SK-N-SH (cell line): ENCODE results near the gene WBP2.

Experiments
- CTCF ChIP-seq: fragments of 200-600 bp; sonication (generic); IDR thresholded peaks from 2 replicates; pipeline ENCODE4 v1.6.1; 2017; ENCODE audit warnings: antibody characterized with exemption, mild to moderate bottlenecking, moderate library complexity
- EP300 ChIP-seq, 2 experiments: IDR thresholded peaks; 2 replicates each; pipeline versions ENCODE4 v1.4.0 to v1.6.1; 2012; ENCODE audit warnings: borderline replicate concordance in 1 of 2, low read depth in 1 of 2, low read length in 1 of 2
- FOSL2 ChIP-seq: IDR thresholded peaks from 2 replicates; pipeline ENCODE4 v1.4.0; 2012; ENCODE audit warnings: low read depth, mild to moderate bottlenecking, moderate library complexity, borderline replicate concordance
- MAX ChIP-seq: IDR thresholded peaks from 2 replicates; pipeline ENCODE4 v1.4.0; 2012; ENCODE audit warnings: low read depth
- PBX3 ChIP-seq: IDR thresholded peaks from 2 replicates; pipeline ENCODE4; 2012
- POLR2AphosphoS5 ChIP-seq: IDR thresholded peaks from 2 replicates; pipeline ENCODE4 v1.6.1; 2012; ENCODE audit warnings: low read depth, low read length
- RFX5 ChIP-seq: IDR thresholded peaks from 2 replicates; pipeline ENCODE4 v1.6.1; 2012; ENCODE audit warnings: mild to moderate bottlenecking, improper control_type of control experiment, low read length
- SIN3A ChIP-seq: IDR thresholded peaks from 2 replicates; pipeline ENCODE4 v1.6.1; 2012; ENCODE audit warnings: low read depth, mild to moderate bottlenecking, low read length, moderate library complexity, borderline replicate concordance
- TAF1 ChIP-seq: IDR thresholded peaks from 2 replicates; pipeline ENCODE4 v1.6.1; 2012; ENCODE audit warnings: low read depth, mild to moderate bottlenecking, low read length, moderate library complexity, borderline replicate concordance
- USF1 ChIP-seq: IDR thresholded peaks from 2 replicates; pipeline ENCODE4 v1.4.0; 2012; ENCODE audit warnings: low read depth, borderline replicate concordance
- USF2 ChIP-seq: fragments of 150-350 bp; IDR thresholded peaks from 2 replicates; pipeline ENCODE4 v1.6.1; 2017; ENCODE audit warnings: antibody characterized with exemption, low read length, low read depth, borderline replicate concordance

GRCh38 chr17:75814900-75815373 is 40.2 kb downstream of the WBP2 start:
- no peak for TF ChIP-seq CTCF
- TF ChIP-seq TAF1: no peak
- TF ChIP-seq EP300 (IDR thresholded peaks at IDR 0.05; ENCODE audit: borderline replicate concordance in 1 of 2, low read depth in 1 of 2, low read length in 1 of 2): no peak
- no peak for TF ChIP-seq USF1
- peak; percentile 79; the same call in 1 of the 2 replicates for TF ChIP-seq FOSL2
- TF ChIP-seq PBX3: no peak
- TF ChIP-seq POLR2AphosphoS5: no peak
- TF ChIP-seq USF2: no peak
- 0 out of 2 replicates have a peak, but pooled peaks have one; percentile 0 for TF ChIP-seq SIN3A
- no peak for TF ChIP-seq RFX5
- peak; percentile 73 for TF ChIP-seq MAX
